A673 (cell line): Measurements from ENCODE around the gene TFB1M. TPM values are rescaled to one million over a fixed set of nuclear protein-coding genes. Genes with fewer than 3 reads are reported as not detected.

ENCODE experiments used
- BruUV-seq: library from RNA; stranded (reverse); fragments of 400-500 nt; replicated peaks from 2 replicates; lab custom pipeline; 2021; lab: Mats Ljungman, UMichigan
- CTCF ChIA-PET: fragments of 300-600 bp; sonication (Branson Sonifier 250); formaldehyde crosslinking; loops from one replicate; lab custom pipeline; 2022; ENCODE audit warnings: antibody characterized with exemption; lab: Charles Lee
- POLR2A ChIA-PET: fragments of 300-600 bp; sonication (Branson Sonifier 250); formaldehyde crosslinking; loops from one replicate; lab custom pipeline; 2022; ENCODE audit warnings: antibody characterized with exemption; ENCODE audit not compliant: low non-redundant PET; lab: Charles Lee
- DNase-seq: peaks from one replicate; pipeline ENCODE4 v3.0.0-alpha.2; 2015; ENCODE audit warnings: low spot score
- H3K27ac ChIP-seq: fragments of 200-600 bp; sonication (generic); 2 replicates; pipeline ENCODE4 v1.5.1; 2016; ENCODE audit warnings: mixed run types, low read depth, mild to moderate bottlenecking, mixed read lengths, antibody characterized with exemption, low read length; ENCODE audit not compliant: poor library complexity, severe bottlenecking
- H3K27me3 ChIP-seq: fragments of 200-600 bp; sonication (generic); replicated peaks from 2 replicates; pipeline ENCODE4 v1.6.1; 2017; ENCODE audit warnings: mixed run types, low read depth, mild to moderate bottlenecking, mixed read lengths, antibody characterized with exemption, low read length; ENCODE audit not compliant: insufficient read depth, poor library complexity
- H3K36me3 ChIP-seq: fragments of 200-600 bp; sonication (generic); 2 replicates; pipeline ENCODE4 v1.6.1; 2016; ENCODE audit warnings: mixed run types, mild to moderate bottlenecking, mixed read lengths, antibody characterized with exemption, low read length; ENCODE audit not compliant: insufficient read depth, poor library complexity, severe bottlenecking
- H3K4me1 ChIP-seq: fragments of 200-600 bp; sonication (generic); 2 replicates; pipeline ENCODE4 v1.6.1; 2017; ENCODE audit warnings: mixed run types, mild to moderate bottlenecking, mixed read lengths, antibody characterized with exemption, low read length; ENCODE audit not compliant: insufficient read depth, poor library complexity, severe bottlenecking
- H3K4me3 ChIP-seq: fragments of 200-600 bp; sonication (generic); 2 replicates; pipeline ENCODE4 v1.5.1; 2016; ENCODE audit warnings: low read depth, mixed run types, mild to moderate bottlenecking, mixed read lengths, low read length; ENCODE audit not compliant: poor library complexity, severe bottlenecking
- H3K9me3 ChIP-seq: fragments of 200-600 bp; sonication (generic); 2 replicates; pipeline ENCODE4 v1.6.1; 2016; ENCODE audit warnings: mixed run types, low read depth, mild to moderate bottlenecking, mixed read lengths, antibody characterized with exemption, low read length; ENCODE audit not compliant: poor library complexity, severe bottlenecking
- CTCF ChIP-seq: fragments of 300-800, 200-600 bp; sonication (generic); conservative IDR thresholded peaks from 2 replicates; pipeline ENCODE4 v1.5.1; 2017; ENCODE audit warnings: low read depth, mild to moderate bottlenecking, antibody characterized with exemption, low read length, moderate library complexity, mixed read lengths
- EZH2 ChIP-seq: fragments of 200-600 bp; sonication (generic); IDR thresholded peaks from 2 replicates; pipeline ENCODE4 v1.6.1; 2017; ENCODE audit warnings: borderline replicate concordance, low read depth, mild to moderate bottlenecking, mixed read lengths, antibody characterized with exemption, low read length; ENCODE audit not compliant: poor library complexity, severe bottlenecking
- intact Hi-C: fragments of 100-400 bp; cut with micrococcal nuclease; formaldehyde crosslinking; loops from one replicate; pipeline ENCODE4 v1.10.0; 2022; ENCODE audit not compliant: unreplicated experiment
- total RNA-seq: library from RNA; stranded (reverse); gene quantifications from 2 replicates; pipeline ENCODE4 v1.2.3, GENCODE V29; 2021

Gene TFB1M
- total RNA-seq, 1 experiment from 2014 or later = 40.3 TPM

GRCh38 chr6:155333414-155333813 lies 19.1 kb upstream of the TFB1M start:
- Histone ChIP-seq H3K36me3 (no peaks in the 10 kb centered on the region), H3K4me3 (no peak overlapping the region), H3K27ac (no peak overlapping the region), H3K27me3 (no peaks in the 10 kb centered on the region), H3K4me1 (no peaks in the 10 kb centered on the region), H3K9me3 (no peaks in the 10 kb centered on the region)
- BruUV-seq = no TSS peak
- ChIA-PET CTCF (no interaction called here), POLR2A (no interaction called here)
- DNase-seq = no peak
- TF ChIP-seq EZH2 = no peak
- TF ChIP-seq CTCF = no peak
- intact Hi-C loops = no loop called here

- no peaks in the 10 kb centered on the region for H3K36me3 ChIP-seq
- no peak overlapping the region for H3K27ac ChIP-seq
- DNase-seq = no peak
- POLR2A ChIA-PET = no interaction called here
- CTCF ChIA-PET = no interaction called here
- no TSS peak for BruUV-seq
- peaks cover 5% of the 10 kb centered on the region for H3K4me1 ChIP-seq
- no peaks in the 10 kb centered on the region for H3K27me3 ChIP-seq
- intact Hi-C loops = no loop called here
- TF ChIP-seq EZH2 = no peak
- no peaks in the 10 kb centered on the region for H3K9me3 ChIP-seq
- no peak overlapping the region for H3K4me3 ChIP-seq
These were observed 16.6 kb upstream of the TFB1M start for GRCh38 chr6:155330922-155331321.

- H3K27ac ChIP-seq = no peak overlapping the region
- ChIA-PET POLR2A (no interaction called here), CTCF (no interaction called here)
- no TSS peak for BruUV-seq
- no peak overlapping the region for H3K4me3 ChIP-seq
- DNase-seq = no peak
- no peaks in the 10 kb centered on the region for H3K27me3 ChIP-seq
- no peaks in the 10 kb centered on the region for H3K9me3 ChIP-seq
- TF ChIP-seq CTCF (no peak), EZH2 (no peak)
- peaks cover 5% of the 10 kb centered on the region for H3K4me1 ChIP-seq
- intact Hi-C loops = no loop called here
- H3K36me3 ChIP-seq = no peaks in the 10 kb centered on the region
These were observed 15.9 kb upstream of the TFB1M start for GRCh38 chr6:155330133-155330734.
